Measurements from ENCODE around the gene MCIDAS.

- TF ChIP-seq MAX (IDR thresholded peaks at IDR 0.05): no peak
- TF ChIP-seq CTCF (IDR thresholded peaks at IDR 0.05; ENCODE audit: low read depth, low read length, missing input control): no peak
- no peak for TF ChIP-seq ATF3 (IDR thresholded peaks at IDR 0.05)
- no peak for TF ChIP-seq FOXA1 (IDR thresholded peaks at IDR 0.05)
- TF ChIP-seq ZBTB33 (IDR thresholded peaks at IDR 0.05): no peak
- no peak for TF ChIP-seq TAF1 (conservative IDR thresholded peaks at IDR 0.05)
- no peak for TF ChIP-seq NR2F2 (IDR thresholded peaks at IDR 0.05)
These were observed 55.6 kb downstream of the MCIDAS start for GRCh38 chr5:55171471-55171870.

All from liver (tissue), 3 donors.